ENCODE results near the gene MYO1H. TPM values are rescaled to one million over a fixed set of nuclear protein-coding genes. Genes with fewer than 3 reads are reported as not detected.
A peak's percentile ranks its signal among the peaks of the same experiment; 100 is the strongest.

The MYO1H gene
- total RNA-seq, 1 donor from 2014 or later, result not detected

- no peak for TF ChIP-seq CTCF (IDR thresholded peaks at IDR 0.05; ENCODE audit: insufficient read depth, low read length, poor library complexity, severe bottlenecking)
- no peak for DNase-seq (ENCODE audit: low read depth)
Observed at GRCh38 chr12:109476807-109477184, 129.1 kb downstream of the MYO1H start.

GRCh38 chr12:109477185-109477962 is 129.7 kb downstream of the MYO1H start, which contains the start of the genes KCTD10 and UBE3B:
KCTD10 (minus strand) TSS chr12:109477300; CDS start chr12:109477262, 38 bp downstream.
UBE3B (plus strand) TSS chr12:109477634; CDS start chr12:109483552, 5,918 bp downstream.
- peak within 1 kb of the TSS; percentile 69 for H3K4me3 ChIP-seq (ENCODE audit: low read depth, low read length)
- TF ChIP-seq CTCF (IDR thresholded peaks at IDR 0.05; ENCODE audit: insufficient read depth, low read length, poor library complexity, severe bottlenecking), result no peak
- no peaks in the 10 kb centered on the region for H3K36me3 ChIP-seq (ENCODE audit: control insufficient read depth, insufficient read depth, low read length)
- peak; percentile 52 for DNase-seq (ENCODE audit: low read depth)
- H3K27me3 ChIP-seq (ENCODE audit: control insufficient read depth, insufficient read depth, low read length), result no peaks in the 10 kb centered on the region

More at GRCh38 chr12:109476807-109477184, 129.1 kb downstream of the MYO1H start:
- H3K4me3 ChIP-seq (ENCODE audit: low read depth, low read length), result peak overlapping the region; percentile 69
- H3K27me3 ChIP-seq (ENCODE audit: control insufficient read depth, insufficient read depth, low read length), result no peaks in the 10 kb centered on the region
- H3K36me3 ChIP-seq (ENCODE audit: control insufficient read depth, insufficient read depth, low read length), result no peaks in the 10 kb centered on the region

- TF ChIP-seq CTCF (IDR thresholded peaks at IDR 0.05; ENCODE audit: insufficient read depth, low read length, poor library complexity, severe bottlenecking), result no peak
- no peaks in the 10 kb centered on the region for H3K27me3 ChIP-seq (ENCODE audit: control insufficient read depth, insufficient read depth, low read length)
Observed at GRCh38 chr12:109477963-109478315, 130.2 kb downstream of the MYO1H start.

GRCh38 chr12:109479761-109480160 is 132.1 kb downstream of the MYO1H start:
- H3K36me3 ChIP-seq (ENCODE audit: control insufficient read depth, insufficient read depth, low read length), result no peaks in the 10 kb centered on the region
- no peak overlapping the region for H3K4me3 ChIP-seq (ENCODE audit: low read depth, low read length)
- no peak for DNase-seq (ENCODE audit: low read depth)
- TF ChIP-seq CTCF (IDR thresholded peaks at IDR 0.05; ENCODE audit: insufficient read depth, low read length, poor library complexity, severe bottlenecking), result no peak
- no peaks in the 10 kb centered on the region for H3K27me3 ChIP-seq (ENCODE audit: control insufficient read depth, insufficient read depth, low read length)

More at GRCh38 chr12:109477963-109478315, 130.2 kb downstream of the MYO1H start:
- no peak for DNase-seq (ENCODE audit: low read depth)
- no peaks in the 10 kb centered on the region for H3K36me3 ChIP-seq (ENCODE audit: control insufficient read depth, insufficient read depth, low read length)
- H3K4me3 ChIP-seq (ENCODE audit: low read depth, low read length), result peak overlapping the region; percentile 69

GRCh38 chr12:109480356-109480755 is 132.7 kb downstream of the MYO1H start:
- H3K27me3 ChIP-seq (ENCODE audit: control insufficient read depth, insufficient read depth, low read length), result no peaks in the 10 kb centered on the region
- no peak for TF ChIP-seq CTCF (IDR thresholded peaks at IDR 0.05; ENCODE audit: insufficient read depth, low read length, poor library complexity, severe bottlenecking)
- no peaks in the 10 kb centered on the region for H3K36me3 ChIP-seq (ENCODE audit: control insufficient read depth, insufficient read depth, low read length)
- DNase-seq (ENCODE audit: low read depth), result no peak
- H3K4me3 ChIP-seq (ENCODE audit: low read depth, low read length), result no peak overlapping the region
